Sigmoid colon (tissue), 7 donors: ENCODE data around the gene IRF2. TPM values are rescaled to one million over a fixed set of nuclear protein-coding genes. Genes with fewer than 3 reads are reported as not detected.

Experiments used
- DNase-seq: peaks from one replicate; pipeline ENCODE4 v3.0.0-alpha.2; 2019
- H3K27ac ChIP-seq, 4 donors: fragments of 200-600 bp; sonication (generic); one replicate each; pipeline ENCODE4 v1.5.1; 2016 to 2019; ENCODE audit warnings: mild to moderate bottlenecking in 1 of 4
- H3K27me3 ChIP-seq, 3 donors: fragments of 200-600 bp; sonication (generic); one replicate each; pipeline ENCODE4 v1.5.1; 2019; ENCODE audit warnings: mild to moderate bottlenecking in 1 of 3
- H3K36me3 ChIP-seq, 4 donors: fragments of 200-600 bp; sonication (generic); one replicate each; pipeline ENCODE4 v1.5.1; 2016 to 2019
- H3K4me1 ChIP-seq, 4 donors: fragments of 200-600 bp; sonication (generic); one replicate each; pipeline ENCODE4 v1.5.1; 2017 to 2019
- H3K4me3 ChIP-seq, 4 donors: fragments of 200-600 bp; sonication (generic); one replicate each; pipeline ENCODE4 v1.5.1; 2017 to 2019; ENCODE audit warnings: mild to moderate bottlenecking in 2 of 4, moderate library complexity in 1 of 4
- H3K9me3 ChIP-seq, 4 donors: fragments of 200-600 bp in 3 of 4; sonication (generic) in 3 of 4; one replicate each; pipeline versions ENCODE4 v1.5.1 to v1.6.1; 2013 to 2019
- EP300 ChIP-seq, 4 donors: sonication (generic); formaldehyde crosslinking; IDR thresholded peaks; one replicate each; pipeline ENCODE4 v1.6.1; 2017; ENCODE audit warnings: antibody characterized with exemption in 4 of 4
- POLR2A ChIP-seq, 2 donors: fragments of 450-650 bp; IDR thresholded peaks; one replicate each; pipeline ENCODE4 v1.6.1; 2016; ENCODE audit warnings: antibody characterized with exemption in 2 of 2, mild to moderate bottlenecking in 2 of 2, moderate library complexity in 2 of 2
- POLR2AphosphoS5 ChIP-seq, 4 donors: sonication (generic); formaldehyde crosslinking; IDR thresholded peaks; one replicate each; pipeline ENCODE4 v1.6.1; 2017; ENCODE audit warnings: antibody characterized with exemption in 4 of 4
- WGBS, 2 donors: extraction: QIAGEN DNeasy Blood & Tissue Kit; methylation state at CpG; one replicate each; pipeline ENCODE4 v1.1.7; 2013; 5-methylcytosine and 5-hydroxymethylcytosine counted together
- intact Hi-C: fragments of 100-400 bp; cut with DNase I; formaldehyde crosslinking; loops from one replicate; pipeline ENCODE4 v1.15.1; 2023
- polyA plus RNA-seq, 3 donors: library from polyadenylated mRNA; stranded (reverse); fragments of 200-250 nt; gene quantifications; one replicate each; pipeline ENCODE4 v1.2.3, GENCODE V29; 2013
- total RNA-seq, 4 donors: library from RNA; depleted of rRNA; stranded (reverse); fragments of >200 nt; gene quantifications; one replicate each; pipeline ENCODE4 v1.1.0, GENCODE V29; 2016
- TF ChIP-seq, protein P1 (sequence below), 4 experiments: fragments of 450-650 bp in 3 of 4; fragments of 200-600 bp in 1 of 4; IDR thresholded peaks; one replicate each; pipeline ENCODE4 v1.5.1; 2016 to 2019; ENCODE audit warnings: antibody characterized with exemption in 4 of 4, mild to moderate bottlenecking in 3 of 4, moderate library complexity in 2 of 4
- donor health status: healthy with polysubstance abuse.
- donor health status: Bipolar disorder and iron deficiency.
- donor health status: healthy.

The IRF2 gene
- total and polyA plus RNA-seq, 7 donors = 27.6 to 41.8 (median 31.9) TPM

GRCh38 chr4:184402740-184403383 lies 71.5 kb downstream of the IRF2 start:
- no peak for TF ChIP-seq POLR2A (IDR thresholded peaks at IDR 0.05)
- TF ChIP-seq EP300 (IDR thresholded peaks at IDR 0.05) = no peak
- TF ChIP-seq, protein P1, sequence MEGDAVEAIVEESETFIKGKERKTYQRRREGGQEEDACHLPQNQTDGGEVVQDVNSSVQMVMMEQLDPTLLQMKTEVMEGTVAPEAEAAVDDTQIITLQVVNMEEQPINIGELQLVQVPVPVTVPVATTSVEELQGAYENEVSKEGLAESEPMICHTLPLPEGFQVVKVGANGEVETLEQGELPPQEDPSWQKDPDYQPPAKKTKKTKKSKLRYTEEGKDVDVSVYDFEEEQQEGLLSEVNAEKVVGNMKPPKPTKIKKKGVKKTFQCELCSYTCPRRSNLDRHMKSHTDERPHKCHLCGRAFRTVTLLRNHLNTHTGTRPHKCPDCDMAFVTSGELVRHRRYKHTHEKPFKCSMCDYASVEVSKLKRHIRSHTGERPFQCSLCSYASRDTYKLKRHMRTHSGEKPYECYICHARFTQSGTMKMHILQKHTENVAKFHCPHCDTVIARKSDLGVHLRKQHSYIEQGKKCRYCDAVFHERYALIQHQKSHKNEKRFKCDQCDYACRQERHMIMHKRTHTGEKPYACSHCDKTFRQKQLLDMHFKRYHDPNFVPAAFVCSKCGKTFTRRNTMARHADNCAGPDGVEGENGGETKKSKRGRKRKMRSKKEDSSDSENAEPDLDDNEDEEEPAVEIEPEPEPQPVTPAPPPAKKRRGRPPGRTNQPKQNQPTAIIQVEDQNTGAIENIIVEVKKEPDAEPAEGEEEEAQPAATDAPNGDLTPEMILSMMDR (IDR thresholded peaks at IDR 0.05) = no peak
- no peak for TF ChIP-seq POLR2AphosphoS5 (IDR thresholded peaks at IDR 0.05)
- H3K4me1 ChIP-seq = peaks cover 0 to 9% (median 3%) of the 10 kb centered on the region in 4 donors
- H3K9me3 ChIP-seq = no peaks in the 10 kb centered on the region
- no peak overlapping the region for H3K4me3 ChIP-seq
- intact Hi-C loops = no loop called here
- H3K36me3 ChIP-seq = peaks cover 0 to 91% (median 41%) of the 10 kb centered on the region in 4 donors
- no peaks in the 10 kb centered on the region for H3K27me3 ChIP-seq
- DNase-seq = no peak
- WGBS, 2 donors = 87 to 89% methylated on average over 14 of the region's 14 CpGs
- no peak overlapping the region for H3K27ac ChIP-seq

- Histone ChIP-seq H3K27ac (no peak overlapping the region), H3K27me3 (no peaks in the 10 kb centered on the region), H3K9me3 (no peaks in the 10 kb centered on the region), H3K4me1 (peaks cover 0 to 9% (median 3%) of the 10 kb centered on the region in 4 donors), H3K36me3 (peaks cover 0 to 91% (median 46%) of the 10 kb centered on the region in 4 donors), H3K4me3 (no peak overlapping the region)
- intact Hi-C loops = no loop called here
- WGBS, 2 donors = 90 to 96% methylated on average over 12 of the region's 12 CpGs
- TF ChIP-seq POLR2A (IDR thresholded peaks at IDR 0.05) (no peak), EP300 (IDR thresholded peaks at IDR 0.05) (no peak), POLR2AphosphoS5 (IDR thresholded peaks at IDR 0.05) (no peak)
- TF ChIP-seq, protein P1 (IDR thresholded peaks at IDR 0.05) = no peak
- no peak for DNase-seq
Measured at GRCh38 chr4:184402239-184402638, 72.1 kb downstream of the IRF2 start.

DNA sequence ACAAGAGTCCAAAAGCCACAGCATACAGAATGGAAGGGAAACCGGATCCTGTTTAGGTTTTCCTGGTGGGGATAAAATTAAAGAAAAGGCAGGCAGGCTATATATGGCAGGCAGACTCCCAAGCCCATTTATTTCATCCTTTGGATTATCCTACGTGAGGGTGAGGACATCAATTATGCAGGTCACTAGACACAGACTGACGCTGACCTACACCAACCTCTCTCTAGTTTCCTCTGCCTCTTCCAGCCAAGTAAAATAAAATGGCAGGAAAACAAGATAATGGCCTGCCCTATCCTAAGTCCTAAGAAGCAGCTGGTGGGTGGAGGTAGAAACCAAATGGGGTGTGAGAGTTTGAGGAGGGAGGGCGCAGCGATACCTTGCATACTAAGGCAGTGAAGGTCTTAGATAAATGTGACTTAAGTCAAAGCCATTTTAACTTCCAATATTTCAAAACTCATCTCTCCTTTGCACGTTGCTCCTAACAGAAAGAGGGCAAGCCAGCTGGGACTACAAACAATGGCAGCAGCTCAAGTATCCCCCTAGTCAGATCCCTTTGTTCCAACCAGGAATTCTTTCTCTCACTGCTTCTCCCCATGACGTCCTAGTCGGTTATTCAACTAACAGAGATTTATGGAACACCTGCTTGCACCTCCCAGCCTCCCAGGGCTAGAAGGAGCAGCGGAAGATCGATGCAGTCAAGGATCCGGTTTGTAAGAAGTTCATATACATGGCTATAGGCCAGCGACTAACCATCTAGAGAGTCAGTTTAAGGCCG lies 72.8 kb downstream of the IRF2 start:
- no peak overlapping the region for H3K4me3 ChIP-seq
- peaks cover 0 to 6% (median 2%) of the 10 kb centered on the region in 4 donors for H3K4me1 ChIP-seq
- WGBS, 2 donors = 88 to 93% methylated on average over 13 of the region's 13 CpGs
- peaks cover 4 to 91% (median 46%) of the 10 kb centered on the region in 4 donors for H3K36me3 ChIP-seq
- H3K27ac ChIP-seq = no peak overlapping the region
- no peaks in the 10 kb centered on the region for H3K27me3 ChIP-seq
- intact Hi-C loops = no loop called here
- TF ChIP-seq POLR2A (IDR thresholded peaks at IDR 0.05) (no peak), EP300 (IDR thresholded peaks at IDR 0.05) (no peak), POLR2AphosphoS5 (IDR thresholded peaks at IDR 0.05) (no peak)
- TF ChIP-seq, protein P1 (IDR thresholded peaks at IDR 0.05) = no peak
- no peak for DNase-seq
- no peaks in the 10 kb centered on the region for H3K9me3 ChIP-seq

- 94% methylated on average over 8 of the region's 8 CpGs for WGBS, 2 donors
- H3K4me1 ChIP-seq = peaks cover 0 to 6% (median 1%) of the 10 kb centered on the region in 4 donors
- TF ChIP-seq EP300 (IDR thresholded peaks at IDR 0.05) (no peak), POLR2AphosphoS5 (IDR thresholded peaks at IDR 0.05) (no peak), POLR2A (IDR thresholded peaks at IDR 0.05) (no peak)
- TF ChIP-seq, protein P1 (IDR thresholded peaks at IDR 0.05) = no peak
- H3K9me3 ChIP-seq = no peaks in the 10 kb centered on the region
- H3K27ac ChIP-seq = peak overlapping the region in 1 of 4 donors; percentile 26
- H3K27me3 ChIP-seq = no peaks in the 10 kb centered on the region
- H3K36me3 ChIP-seq = peaks cover 4 to 86% (median 42%) of the 10 kb centered on the region in 4 donors
- no peak overlapping the region for H3K4me3 ChIP-seq
- DNase-seq = no peak
- intact Hi-C loops = no loop called here
Measured at GRCh38 chr4:184400891-184401290, 73.5 kb downstream of the IRF2 start.
